COLO668 (cell line): Measurements from ENCODE around the gene SENP3.

Experiments
- DNase-seq: peaks from one replicate; lab custom pipeline; 2025; ENCODE audit not compliant: unreplicated experiment; lab: John Stamatoyannopoulos, UW

Gene SENP3

GRCh38 chr17:7575959-7576358 lies 14.2 kb downstream of the SENP3 start:
- no peak for DNase-seq

GRCh38 chr17:7576432-7576937 lies 14.8 kb downstream of the SENP3 start:
- no peak for DNase-seq

- no peak for DNase-seq
These were observed 15.8 kb downstream of the SENP3 start for GRCh38 chr17:7577327-7578199.

- DNase-seq, result peak; percentile 13
These were observed 17.5 kb downstream of the SENP3 start, which contains the start of gene CD68 for GRCh38 chr17:7579001-7579833. TSS of gene CD68 (plus strand) at chr17:7579638. CDS start at chr17:7579678, 40 bp downstream.

GRCh38 chr17:7579834-7580603 lies 18.3 kb downstream of the SENP3 start:
- peak; percentile 8 for DNase-seq

GRCh38 chr17:7580604-7581575 lies 19.2 kb downstream of the SENP3 start:
- DNase-seq, result no peak

- DNase-seq, result peak; percentile 31
These were observed 20.9 kb downstream of the SENP3 start for GRCh38 chr17:7582396-7583252.

- DNase-seq, result peak; percentile 93
These were observed 21.8 kb downstream of the SENP3 start, which contains the start of gene MPDU1 for GRCh38 chr17:7583253-7584109. TSS of gene MPDU1 (plus strand) at chr17:7583852. CDS start at chr17:7583863, 11 bp downstream.

GRCh38 chr17:7586673-7587419 lies 25.1 kb downstream of the SENP3 start:
- DNase-seq, result no peak

DNA sequence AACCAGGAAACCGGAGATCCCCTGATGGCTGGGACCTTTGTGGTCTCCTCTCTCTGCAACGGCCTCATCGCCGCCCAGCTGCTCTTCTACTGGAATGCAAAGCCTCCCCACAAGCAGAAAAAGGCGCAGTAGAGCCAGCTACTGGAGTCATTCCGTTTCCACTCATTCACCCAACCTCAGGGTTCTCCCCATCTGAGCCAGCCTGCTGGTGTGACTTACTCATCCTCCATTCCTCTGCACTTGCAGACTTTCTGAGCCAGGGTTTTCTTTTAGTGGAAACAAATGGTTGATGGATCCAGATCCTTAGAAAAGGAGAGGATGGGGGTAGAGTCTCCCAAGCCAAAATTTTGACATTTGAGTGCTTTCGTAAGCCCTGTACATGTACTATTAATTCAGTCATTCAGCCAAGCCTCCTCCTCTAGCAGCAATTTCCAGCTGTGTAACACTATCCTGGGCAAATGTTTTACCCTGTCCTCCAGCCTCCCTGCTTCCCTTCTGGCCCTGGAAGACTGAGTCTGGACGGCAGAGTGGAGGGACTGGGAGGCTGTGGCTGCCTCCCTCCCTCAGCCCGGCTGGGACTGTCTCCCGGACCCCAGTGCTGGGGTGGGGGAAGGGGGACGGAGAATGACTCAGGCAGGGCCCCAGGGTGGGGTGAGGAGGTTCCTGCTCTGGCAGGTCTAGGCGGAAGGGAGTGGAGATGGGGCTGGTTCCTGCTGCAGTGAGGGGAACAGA lies 25.9 kb downstream of the SENP3 start:
- DNase-seq, result no peak

- no peak for DNase-seq
These were observed 27.0 kb downstream of the SENP3 start for GRCh38 chr17:7588553-7589203.

GRCh38 chr17:7589204-7589868 lies 27.6 kb downstream of the SENP3 start:
- peak; percentile 52 for DNase-seq

- no peak for DNase-seq
These were observed 28.4 kb downstream of the SENP3 start, which contains the start of gene SOX15 for GRCh38 chr17:7589891-7590691. TSS of gene SOX15 (minus strand) at chr17:7590094. CDS start at chr17:7589676, 418 bp downstream.

DNA sequence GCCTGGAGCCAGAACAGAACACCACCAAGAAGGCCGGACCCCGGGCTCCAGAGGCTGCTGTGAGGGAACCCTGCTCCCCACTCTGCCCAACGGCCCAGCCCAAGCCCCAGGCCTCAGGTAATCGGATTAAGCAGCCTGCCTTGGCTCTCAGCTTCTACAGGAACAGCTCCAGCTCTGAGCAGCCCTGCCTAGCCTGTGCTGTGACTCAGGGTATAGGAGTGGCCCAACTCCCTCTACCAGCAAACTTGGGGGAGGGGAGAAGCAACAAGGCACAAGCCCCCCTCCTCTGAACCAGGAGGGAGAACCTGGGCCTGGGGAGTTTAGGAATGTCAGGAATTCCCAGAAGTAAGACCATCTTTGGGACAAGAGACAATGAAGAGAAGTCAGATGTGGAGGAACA lies 29.0 kb downstream of the SENP3 start:
- no peak for DNase-seq
